HCT116 (cell line): ENCODE data around the gene CHMP1B. TPM values are rescaled to one million over a fixed set of nuclear protein-coding genes. Genes with fewer than 3 reads are reported as not detected.
"Not testable (repeated sequence)": the region's sequence is repeated elsewhere in the genome, so short reads cannot be mapped to it uniquely, and the experiment has no call there.

Experiments used
- ATAC-seq: fragments of 200-7000 bp; cut with Tn5 transposase; 2 replicates; pipeline ENCODE4 v1.9.1; 2020; ENCODE audit warnings: mild to moderate bottlenecking, moderate library complexity
- BruUV-seq: library from RNA; stranded (reverse); fragments of 400-500 nt; replicated peaks from 2 replicates; lab custom pipeline; 2021; lab: Mats Ljungman, UMichigan
- CTCF ChIA-PET: fragments of 300-600 bp; sonication (Branson Sonifier 250); formaldehyde crosslinking; loops from one replicate; lab custom pipeline; 2021; ENCODE audit warnings: antibody characterized with exemption; lab: Charles Lee
- POLR2A ChIA-PET: fragments of 300-600, 350-600 bp; sonication (Branson Sonifier 250); formaldehyde crosslinking; loops from one replicate; lab custom pipeline; 2021; ENCODE audit warnings: antibody characterized with exemption; lab: Charles Lee
- RAD21 ChIA-PET, 2 experiments: fragments of 300-600 bp; sonication (Branson Sonifier 250); formaldehyde crosslinking; loops; one replicate each; lab custom pipeline; 2023; ENCODE audit warnings: low total read pairs in 2 of 2; ENCODE audit not compliant: uncharacterized antibody in 2 of 2, unreplicated experiment in 2 of 2, low non-redundant PET in 1 of 2; lab: Charles Lee
- DNase-seq: peaks from one replicate; pipeline ENCODE4 v3.0.0-alpha.2; 2010; ENCODE audit warnings: low read depth, low spot score
- H2AFZ ChIP-seq: fragments of 200-600 bp; shearing (Covaris generic), sonication (generic); 2 replicates; pipeline ENCODE4 v1.6.1; 2017; ENCODE audit warnings: low read depth, mixed run types, mixed read lengths, antibody characterized with exemption, low read length; ENCODE audit not compliant: poor library complexity, severe bottlenecking
- H3K27ac ChIP-seq: 2 replicates; pipeline ENCODE4 v1.5.1; 2012; ENCODE audit warnings: low read depth, low read length
- H3K27me3 ChIP-seq: fragments of 200-600 bp; sonication (generic); 2 replicates; pipeline ENCODE4 v1.6.1; 2016; ENCODE audit warnings: mixed run types, low read length, mixed read lengths; ENCODE audit not compliant: insufficient read depth
- H3K36me3 ChIP-seq, 2 experiments: fragments of 200-500 bp in 1 of 2; fragments of 200-600 bp in 1 of 2; sonication (Bioruptor generic) in 1 of 2; sonication (generic) in 1 of 2; 2 replicates each; pipeline versions ENCODE4 v1.5.1 to v1.6.1; 2014 to 2016; ENCODE audit warnings: low read length in 2 of 2, inconsistent platforms in 1 of 2, mixed read lengths in 1 of 2, mixed run types in 1 of 2; ENCODE audit not compliant: insufficient read depth in 2 of 2, control insufficient read depth in 1 of 2
- H3K4me1 ChIP-seq, 2 experiments: fragments of 200-600 bp in 1 of 2; sonication (generic) in 1 of 2; 2 replicates each; pipeline versions ENCODE4 v1.5.1 to v1.6.1; 2012 to 2017; ENCODE audit warnings: low read length in 2 of 2, inconsistent platforms in 1 of 2, mild to moderate bottlenecking in 1 of 2, mixed read lengths in 1 of 2, mixed run types in 1 of 2, moderate library complexity in 1 of 2; ENCODE audit not compliant: insufficient read depth in 2 of 2, control insufficient read depth in 1 of 2
- H3K4me2 ChIP-seq: fragments of 200-600 bp; sonication (generic); 2 replicates; pipeline ENCODE4 v1.6.1; 2017; ENCODE audit warnings: mixed run types, low read length, mixed read lengths
- H3K4me3 ChIP-seq, 2 experiments: fragments of 200-600 bp in 1 of 2; sonication (generic) in 1 of 2; replicated peaks in 1 of 2; 2 replicates each; pipeline ENCODE4 v1.5.1; 2011 to 2016; ENCODE audit warnings: low read length in 2 of 2, control low read depth in 1 of 2, low read depth in 1 of 2, mild to moderate bottlenecking in 1 of 2, mixed read lengths in 1 of 2, mixed run types in 1 of 2
- H3K79me2 ChIP-seq: fragments of 200-600 bp; sonication (generic); 2 replicates; pipeline ENCODE4 v1.6.1; 2017; ENCODE audit warnings: mild to moderate bottlenecking, mixed run types, low read length, moderate library complexity, mixed read lengths; ENCODE audit not compliant: insufficient read depth
- H3K9ac ChIP-seq: fragments of 200-600 bp; sonication (generic); 2 replicates; pipeline ENCODE4 v1.6.1; 2016; ENCODE audit warnings: low read length, mixed read lengths
- H3K9me2 ChIP-seq: fragments of 200-600 bp; sonication (generic), shearing (Covaris generic); 2 replicates; pipeline ENCODE4 v1.6.1; 2017; ENCODE audit warnings: mixed run types, mild to moderate bottlenecking, moderate library complexity; ENCODE audit not compliant: insufficient read depth
- H3K9me3 ChIP-seq, 2 experiments: fragments of 200-500 bp in 1 of 2; fragments of 200-600 bp in 1 of 2; sonication (Bioruptor generic) in 1 of 2; sonication (generic) in 1 of 2; 2 replicates each; pipeline ENCODE4 v1.6.1; 2014 to 2017; ENCODE audit warnings: low read length in 2 of 2, mixed read lengths in 2 of 2, inconsistent platforms in 1 of 2, low read depth in 1 of 2, mild to moderate bottlenecking in 1 of 2, mixed run types in 1 of 2, moderate library complexity in 1 of 2; ENCODE audit not compliant: control insufficient read depth in 1 of 2, insufficient read depth in 1 of 2
- H4K20me1 ChIP-seq: fragments of 200-600 bp; sonication (generic), shearing (Covaris generic); 2 replicates; pipeline ENCODE4 v1.6.1; 2017; ENCODE audit warnings: mixed run types, mild to moderate bottlenecking, moderate library complexity; ENCODE audit not compliant: insufficient read depth
- CTCF ChIP-seq, 3 experiments: fragments of 200-600 bp in 1 of 3; sonication (generic) in 1 of 3; IDR thresholded peaks in 2 of 3; conservative IDR thresholded peaks in 1 of 3; 2 replicates each; pipeline ENCODE4 v1.5.1; 2012 to 2017; ENCODE audit warnings: low read depth in 2 of 3, low read length in 2 of 3, antibody characterized with exemption in 1 of 3, borderline replicate concordance in 1 of 3, control low read depth in 1 of 3, mild to moderate bottlenecking in 1 of 3, mixed read lengths in 1 of 3, mixed run types in 1 of 3, moderate library complexity in 1 of 3; ENCODE audit not compliant: insufficient read depth in 1 of 3
- SRF ChIP-seq: IDR thresholded peaks from 2 replicates; pipeline ENCODE4 v1.6.1; 2012; ENCODE audit warnings: low read depth
- intact Hi-C: fragments of 100-400 bp; cut with micrococcal nuclease; formaldehyde crosslinking; loops from 2 replicates; pipeline ENCODE4 v1.10.0; 2022
- total RNA-seq: library from RNA; stranded (reverse); gene quantifications from one replicate; pipeline ENCODE4 v1.2.1, GENCODE V29; 2021; ENCODE audit not compliant: unreplicated experiment

CHMP1B gene
- total RNA-seq, 1 experiment from 2014 or later: 30.3 TPM

DNA sequence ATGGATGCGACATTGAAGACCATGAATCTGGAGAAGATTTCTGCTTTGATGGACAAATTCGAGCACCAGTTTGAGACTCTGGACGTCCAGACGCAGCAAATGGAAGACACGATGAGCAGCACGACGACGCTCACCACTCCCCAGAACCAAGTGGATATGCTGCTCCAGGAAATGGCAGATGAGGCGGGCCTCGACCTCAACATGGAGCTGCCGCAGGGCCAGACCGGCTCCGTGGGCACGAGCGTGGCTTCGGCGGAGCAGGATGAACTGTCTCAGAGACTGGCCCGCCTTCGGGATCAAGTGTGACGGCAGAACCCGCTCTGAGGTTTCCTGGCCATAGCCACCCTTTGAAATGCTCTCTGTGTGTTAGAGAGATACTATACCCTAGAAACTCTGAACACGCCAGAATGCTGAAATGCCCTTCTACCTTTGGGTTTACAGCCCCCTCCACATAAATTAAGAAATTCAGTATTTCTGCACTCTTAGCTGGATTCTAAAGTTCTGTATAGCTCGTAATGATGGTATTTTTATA is 659 bp downstream of the CHMP1B start:
- peak overlapping the region; percentile 87 for H3K4me2 ChIP-seq
- H3K9me3 ChIP-seq: no peaks in the 10 kb centered on the region
- DNase-seq (no peak), ATAC-seq (peak; percentile 30)
- peaks cover 23% of the 10 kb centered on the region for H3K79me2 ChIP-seq
- H2AFZ ChIP-seq: no peak overlapping the region
- no peaks in the 10 kb centered on the region for H3K36me3 ChIP-seq
- H3K9me2 ChIP-seq: no peaks in the 10 kb centered on the region; the same call in 1 of the 2 replicates
- peaks cover 28 to 51% of the 10 kb centered on the region in 2 experiments for H3K4me1 ChIP-seq
- intact Hi-C loops: loop anchor here (2.0 kb wide), 2 partner anchors 57 to 129 kb away; partner anchors contain the start of genes IMPA2 and MPPE1
- POLR2A ChIA-PET: no interaction called here
- BruUV-seq: TSS peak; percentile 80
- TF ChIP-seq CTCF (IDR thresholded peaks at IDR 0.05 in 2 of 3, conservative IDR thresholded peaks at IDR 0.05 in 1 of 3; ENCODE audit: borderline replicate concordance in 1 of 3, insufficient read depth in 1 of 3, low read depth in 2 of 3, low read length in 2 of 3) (no peak), SRF (no peak)
- no peaks in the 10 kb centered on the region for H4K20me1 ChIP-seq
- peak overlapping the region; percentile 84 for H3K9ac ChIP-seq
- CTCF ChIA-PET: no interaction called here
- no peaks in the 10 kb centered on the region for H3K27me3 ChIP-seq
- H3K4me3 ChIP-seq: peak overlapping the region; percentile 82 to 99
- H3K27ac ChIP-seq: peak overlapping the region; percentile 55; the same call in 1 of the 2 replicates
- RAD21 ChIA-PET: no interaction called here

DNA sequence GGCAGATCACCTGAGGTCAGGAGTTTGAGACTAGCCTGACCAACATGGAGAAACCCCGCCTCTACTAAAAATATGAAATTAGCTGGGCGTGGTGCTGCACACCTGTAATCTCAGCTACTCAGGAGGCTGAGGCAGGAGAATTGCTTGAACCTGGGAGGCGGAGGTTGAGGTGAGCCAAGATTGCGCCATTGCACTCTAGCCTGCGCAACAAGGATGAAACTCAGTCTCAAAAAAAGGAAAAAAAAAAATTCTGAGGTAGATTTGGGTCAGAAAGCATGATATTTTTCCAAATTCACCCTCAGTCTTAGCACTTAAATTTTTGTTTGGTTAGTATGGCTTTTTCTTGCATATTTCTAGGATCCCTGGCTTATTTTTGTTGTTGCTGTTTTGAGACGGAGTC is 3.3 kb downstream of the CHMP1B start:
- H3K9me2 ChIP-seq, ATAC-seq, DNase-seq, H3K27ac ChIP-seq, POLR2A ChIA-PET, intact Hi-C loops, CTCF ChIA-PET, H3K36me3 ChIP-seq, BruUV-seq, H3K27me3 ChIP-seq, H3K4me3 ChIP-seq, H4K20me1 ChIP-seq, H2AFZ ChIP-seq, H3K4me2 ChIP-seq, H3K9me3 ChIP-seq, H3K9ac ChIP-seq, RAD21 ChIA-PET: not testable (repeated sequence)
- peaks cover 23% of the 10 kb centered on the region for H3K79me2 ChIP-seq
- peaks cover 38 to 71% of the 10 kb centered on the region in 2 experiments for H3K4me1 ChIP-seq
